ENCODE measurements around the gene SIGLEC10.
"Not testable (repeated sequence)": the region's sequence is repeated elsewhere in the genome, so short reads cannot be mapped to it uniquely, and the experiment has no call there.

The SIGLEC10 gene

GRCh38 chr19:51417107-51417809, at the start of gene SIGLEC10:
Gene SIGLEC10 (minus strand): TSS chr19:51417642. CDS start chr19:51417581, 61 bp downstream.
- DNase-seq, result no peak

- DNase-seq, result no peak
Measured at GRCh38 chr19:51466723-51467122, 49.3 kb upstream of the SIGLEC10 start.

- not testable (repeated sequence) for DNase-seq
Measured at GRCh38 chr19:51463976-51464581, 46.6 kb upstream of the SIGLEC10 start.

GRCh38 chr19:51462681-51463080, 45.2 kb upstream of the SIGLEC10 start:
- no peak for DNase-seq

GRCh38 chr19:51462276-51462675, 44.8 kb upstream of the SIGLEC10 start:
- DNase-seq, result no peak

GRCh38 chr19:51461723-51462161, 44.3 kb upstream of the SIGLEC10 start:
- no peak for DNase-seq

- no peak for DNase-seq
Measured at GRCh38 chr19:51460164-51460992, 42.9 kb upstream of the SIGLEC10 start.

- no peak for DNase-seq
Measured at GRCh38 chr19:51458899-51459505, 41.6 kb upstream of the SIGLEC10 start.

GRCh38 chr19:51458051-51458645, 40.7 kb upstream of the SIGLEC10 start, which contains the start of gene SIGLEC8:
Gene SIGLEC8 (minus strand): TSS chr19:51458454. CDS start chr19:51458387, 67 bp downstream.
- DNase-seq, result no peak

- no peak for DNase-seq
Measured at GRCh38 chr19:51457351-51458013, 40.0 kb upstream of the SIGLEC10 start.

- no peak for DNase-seq
Measured at GRCh38 chr19:51456541-51457290, 39.3 kb upstream of the SIGLEC10 start.

- no peak for DNase-seq
Measured at GRCh38 chr19:51450730-51451307, 33.4 kb upstream of the SIGLEC10 start.

- no peak for DNase-seq
Measured at GRCh38 chr19:51448411-51449016, 31.1 kb upstream of the SIGLEC10 start.

- DNase-seq, result no peak
Measured at GRCh38 chr19:51448011-51448410, 30.6 kb upstream of the SIGLEC10 start.

GRCh38 chr19:51447510-51447909, 30.1 kb upstream of the SIGLEC10 start:
- DNase-seq, result not testable (repeated sequence)

GRCh38 chr19:51441410-51442390, 24.3 kb upstream of the SIGLEC10 start:
- peak; percentile 77 for DNase-seq

- peak; percentile 7 for DNase-seq
Measured at GRCh38 chr19:51440846-51441409, 23.5 kb upstream of the SIGLEC10 start.

GRCh38 chr19:51440052-51440451, 22.6 kb upstream of the SIGLEC10 start:
- no peak for DNase-seq

- DNase-seq, result no peak
Measured at GRCh38 chr19:51439021-51439465, 21.6 kb upstream of the SIGLEC10 start.

All from activated effector memory CD4-positive, alpha-beta T cell treated with Interleukin-2 at 50 U/mL for 16 hours (primary cell).